HepG2 (cell line): Measurements from ENCODE around the gene RHOC. TPM values are rescaled to one million over a fixed set of nuclear protein-coding genes. Genes with fewer than 3 reads are reported as not detected.

Experiments
- CERS6 ChIP-seq: sonication (generic); formaldehyde crosslinking; IDR thresholded peaks from 2 replicates; pipeline ENCODE4 v1.5.0; 2020; ENCODE audit warnings: missing genetic modification reagents
- EED ChIP-seq: sonication (generic); formaldehyde crosslinking; IDR thresholded peaks from 2 replicates; pipeline ENCODE4 v1.5.0; 2020; ENCODE audit warnings: mild to moderate bottlenecking, missing genetic modification reagents
- EP300 ChIP-seq, 3 experiments: sonication (generic) in 1 of 3; formaldehyde crosslinking in 1 of 3; IDR thresholded peaks; 2 replicates each; pipeline versions ENCODE4 v1.5.1 to v1.6.1; 2011 to 2020; ENCODE audit warnings: low read depth in 2 of 3, low read length in 2 of 3, borderline replicate concordance in 1 of 3, improper control_type of control experiment in 1 of 3, mild to moderate bottlenecking in 1 of 3, missing genetic modification reagents in 1 of 3, moderate library complexity in 1 of 3
- FOSL2 ChIP-seq: sonication (generic); formaldehyde crosslinking; IDR thresholded peaks from 2 replicates; pipeline ENCODE4 v1.4.0; 2020; ENCODE audit warnings: missing genetic modification reagents
- HBP1 ChIP-seq: IDR thresholded peaks from 2 replicates; pipeline ENCODE4 v1.6.1; 2016; ENCODE audit warnings: low read depth, control low read depth
- IKZF1 ChIP-seq: fragments of 450-650 bp; IDR thresholded peaks from 2 replicates; pipeline ENCODE4 v1.7.1; 2016
- KDM3A ChIP-seq: IDR thresholded peaks from 2 replicates; pipeline ENCODE4 v1.6.1; 2018; ENCODE audit warnings: low read depth, missing compliant biosample characterization
- MAFF ChIP-seq: IDR thresholded peaks from 2 replicates; pipeline ENCODE4 v1.6.1; 2011; ENCODE audit warnings: low read depth, low read length, improper control_type of control experiment
- NCOA1 ChIP-seq: sonication (generic); formaldehyde crosslinking; IDR thresholded peaks from 2 replicates; pipeline ENCODE4 v1.9.0; 2021; ENCODE audit warnings: missing genetic modification reagents
- NFE2L2 ChIP-seq: fragments of 150-350 bp; IDR thresholded peaks from 2 replicates; pipeline ENCODE4 v1.6.1; 2014; ENCODE audit warnings: low read length
- PRDM4 ChIP-seq: sonication (generic); formaldehyde crosslinking; IDR thresholded peaks from 2 replicates; pipeline ENCODE4 v1.9.0; 2021; ENCODE audit warnings: missing genetic modification reagents, borderline replicate concordance
- TEAD2 ChIP-seq: sonication (generic); formaldehyde crosslinking; IDR thresholded peaks from 2 replicates; pipeline ENCODE4 v1.9.0; 2021; ENCODE audit warnings: missing genetic modification reagents
- ZBTB20 ChIP-seq: sonication (generic); formaldehyde crosslinking; IDR thresholded peaks from 2 replicates; pipeline ENCODE4 v1.8.1; 2023; ENCODE audit warnings: missing genetic modification reagents, low read depth, mild to moderate bottlenecking, borderline replicate concordance
- ZNF138 ChIP-seq: sonication (generic); formaldehyde crosslinking; IDR thresholded peaks from 2 replicates; pipeline ENCODE4 v1.5.0; 2020; ENCODE audit warnings: mild to moderate bottlenecking, low read depth, missing genetic modification reagents
- ZNF343 ChIP-seq: sonication (generic); formaldehyde crosslinking; IDR thresholded peaks from 2 replicates; pipeline ENCODE4 v1.4.0; 2020; ENCODE audit warnings: mild to moderate bottlenecking, missing genetic modification reagents
- ZNF563 ChIP-seq: sonication (generic); formaldehyde crosslinking; IDR thresholded peaks from 2 replicates; pipeline ENCODE4 v1.8.0; 2022; ENCODE audit warnings: mild to moderate bottlenecking, moderate library complexity, missing genetic modification reagents
- ZNF7 ChIP-seq: IDR thresholded peaks from 2 replicates; pipeline ENCODE4 v1.6.1; 2016; ENCODE audit warnings: missing biosample characterization, missing genetic modification reagents
- ZNF704 ChIP-seq: sonication (generic); formaldehyde crosslinking; IDR thresholded peaks from 2 replicates; pipeline ENCODE4 v1.8.1; 2023; ENCODE audit warnings: mild to moderate bottlenecking, inconsistent platforms, moderate library complexity, missing genetic modification reagents, borderline replicate concordance
- ZNF746 ChIP-seq: sonication (generic); formaldehyde crosslinking; IDR thresholded peaks from 2 replicates; pipeline ENCODE4 v1.8.0; 2022; ENCODE audit warnings: mild to moderate bottlenecking, missing genetic modification reagents
- polyA plus RNA-seq, 8 experiments: library from polyadenylated mRNA; depleted of rRNA in 3 of 8; stranded (reverse) in 7 of 8; unstranded in 1 of 8; fragments of >200 nt; fragmentation: Illumina TruSeq in 4 of 8; extraction: Trizol in 4 of 8; gene quantifications; 2 replicates each; pipeline versions ENCODE4 v1.2.1 to v1.2.3, GENCODE V29; 2011 to 2016; ENCODE audit warnings: low read depth in 4 of 8, missing spikeins in 1 of 8, mixed read lengths in 1 of 8; ENCODE audit not compliant: insufficient read depth in 1 of 8
- total RNA-seq, 5 experiments: library from RNA; depleted of rRNA; stranded (reverse); fragments of >200 nt; fragmentation: Illumina TruSeq; extraction: Trizol; gene quantifications; 2 replicates each; pipeline ENCODE4 v1.2.3, GENCODE V29; 2016; ENCODE audit warnings: low read depth in 1 of 5
- TF ChIP-seq, protein P1 (sequence below): sonication (generic); formaldehyde crosslinking; IDR thresholded peaks from 2 replicates; pipeline ENCODE4 v1.4.0; 2020; ENCODE audit warnings: missing genetic modification reagents, borderline replicate concordance

Gene RHOC
- total and polyA plus RNA-seq, 2 of the 13 experiments (the other 11 are each of a cell fraction or from before 2014, with no cell fraction given) = 64.3 to 182 TPM

- TF ChIP-seq PRDM4 (no peak), CERS6 (CRISPR knock-in tag) (no peak), ZNF343 (CRISPR knock-in tag) (no peak), ZNF746 (CRISPR knock-in tag) (peak; percentile 81), ZNF138 (CRISPR knock-in tag) (no peak), ZNF7 (no peak), NFE2L2 (no peak), FOSL2 (CRISPR knock-in tag) (no peak), IKZF1 (no peak), ZNF704 (CRISPR knock-in tag) (no peak), ZNF563 (CRISPR knock-in tag) (peak; percentile 75; the same call in 1 of the 2 replicates), EED (CRISPR knock-in tag) (no peak), HBP1 (CRISPR knock-in tag) (no peak; the same call in 1 of the 2 replicates), KDM3A (CRISPR knock-in tag) (peak; percentile 90), ZBTB20 (0 out of 2 replicates have a peak, but pooled peaks have one; percentile 48), NCOA1 (CRISPR knock-in tag) (no peak), EP300 (IDR thresholded peaks at IDR 0.05; ENCODE audit: low read depth in 2 of 2, low read length in 2 of 2) (0 out of 4 replicates have a peak, but pooled peaks of 1 of the 2 experiments have one; percentile 3), EP300 (CRISPR knock-in tag; IDR thresholded peaks at IDR 0.05; ENCODE audit: borderline replicate concordance) (no peak), MAFF (no peak), TEAD2 (CRISPR knock-in tag) (no peak)
- TF ChIP-seq, protein P1, sequence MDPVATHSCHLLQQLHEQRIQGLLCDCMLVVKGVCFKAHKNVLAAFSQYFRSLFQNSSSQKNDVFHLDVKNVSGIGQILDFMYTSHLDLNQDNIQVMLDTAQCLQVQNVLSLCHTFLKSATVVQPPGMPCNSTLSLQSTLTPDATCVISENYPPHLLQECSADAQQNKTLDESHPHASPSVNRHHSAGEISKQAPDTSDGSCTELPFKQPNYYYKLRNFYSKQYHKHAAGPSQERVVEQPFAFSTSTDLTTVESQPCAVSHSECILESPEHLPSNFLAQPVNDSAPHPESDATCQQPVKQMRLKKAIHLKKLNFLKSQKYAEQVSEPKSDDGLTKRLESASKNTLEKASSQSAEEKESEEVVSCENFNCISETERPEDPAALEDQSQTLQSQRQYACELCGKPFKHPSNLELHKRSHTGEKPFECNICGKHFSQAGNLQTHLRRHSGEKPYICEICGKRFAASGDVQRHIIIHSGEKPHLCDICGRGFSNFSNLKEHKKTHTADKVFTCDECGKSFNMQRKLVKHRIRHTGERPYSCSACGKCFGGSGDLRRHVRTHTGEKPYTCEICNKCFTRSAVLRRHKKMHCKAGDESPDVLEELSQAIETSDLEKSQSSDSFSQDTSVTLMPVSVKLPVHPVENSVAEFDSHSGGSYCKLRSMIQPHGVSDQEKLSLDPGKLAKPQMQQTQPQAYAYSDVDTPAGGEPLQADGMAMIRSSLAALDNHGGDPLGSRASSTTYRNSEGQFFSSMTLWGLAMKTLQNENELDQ (CRISPR knock-in tag) = no peak
Measured at GRCh38 chr1:112707221-112708001, 484 bp upstream of the RHOC start (continued).
